Measurements from ENCODE around the gene HSPD1. TPM values are rescaled to one million over a fixed set of nuclear protein-coding genes. Genes with fewer than 3 reads are reported as not detected.

Gene HSPD1
- total and polyA plus RNA-seq, 2 of the 13 experiments (the other 11 are each of a cell fraction or from before 2014, with no cell fraction given) = 685 to 2,610 TPM

- TF ChIP-seq PHF8 (CRISPR knock-in tag; IDR thresholded peaks at IDR 0.05) (peak; percentile 37; the same call in 1 of the 2 replicates), TSC22D2 (CRISPR knock-in tag; IDR thresholded peaks at IDR 0.05; ENCODE audit: borderline replicate concordance) (no peak), SP5 (CRISPR knock-in tag; IDR thresholded peaks at IDR 0.05; ENCODE audit: borderline replicate concordance, low read depth) (no peak), NR2F2 (IDR thresholded peaks at IDR 0.05; ENCODE audit: borderline replicate concordance, low read depth) (0 out of 2 replicates have a peak, but pooled peaks have one; percentile 7), KDM2A (CRISPR knock-in tag; IDR thresholded peaks at IDR 0.05; ENCODE audit: borderline replicate concordance, low read depth) (0 out of 2 replicates have a peak, but pooled peaks have one; percentile 26), ZFYVE20 (CRISPR knock-in tag; IDR thresholded peaks at IDR 0.05; ENCODE audit: borderline replicate concordance, low read depth) (no peak), ZNF337 (CRISPR knock-in tag; IDR thresholded peaks at IDR 0.05; ENCODE audit: borderline replicate concordance, low read depth) (no peak), TAF15 (IDR thresholded peaks at IDR 0.05; ENCODE audit: low read depth, low read length, poor library complexity, severe bottlenecking) (no peak), ZNF547 (CRISPR knock-in tag; IDR thresholded peaks at IDR 0.05) (peak; percentile 61; the same call in 1 of the 2 replicates), ELF1 (CRISPR knock-in tag; IDR thresholded peaks at IDR 0.05) (no peak)
- TF ChIP-seq, protein P1, sequence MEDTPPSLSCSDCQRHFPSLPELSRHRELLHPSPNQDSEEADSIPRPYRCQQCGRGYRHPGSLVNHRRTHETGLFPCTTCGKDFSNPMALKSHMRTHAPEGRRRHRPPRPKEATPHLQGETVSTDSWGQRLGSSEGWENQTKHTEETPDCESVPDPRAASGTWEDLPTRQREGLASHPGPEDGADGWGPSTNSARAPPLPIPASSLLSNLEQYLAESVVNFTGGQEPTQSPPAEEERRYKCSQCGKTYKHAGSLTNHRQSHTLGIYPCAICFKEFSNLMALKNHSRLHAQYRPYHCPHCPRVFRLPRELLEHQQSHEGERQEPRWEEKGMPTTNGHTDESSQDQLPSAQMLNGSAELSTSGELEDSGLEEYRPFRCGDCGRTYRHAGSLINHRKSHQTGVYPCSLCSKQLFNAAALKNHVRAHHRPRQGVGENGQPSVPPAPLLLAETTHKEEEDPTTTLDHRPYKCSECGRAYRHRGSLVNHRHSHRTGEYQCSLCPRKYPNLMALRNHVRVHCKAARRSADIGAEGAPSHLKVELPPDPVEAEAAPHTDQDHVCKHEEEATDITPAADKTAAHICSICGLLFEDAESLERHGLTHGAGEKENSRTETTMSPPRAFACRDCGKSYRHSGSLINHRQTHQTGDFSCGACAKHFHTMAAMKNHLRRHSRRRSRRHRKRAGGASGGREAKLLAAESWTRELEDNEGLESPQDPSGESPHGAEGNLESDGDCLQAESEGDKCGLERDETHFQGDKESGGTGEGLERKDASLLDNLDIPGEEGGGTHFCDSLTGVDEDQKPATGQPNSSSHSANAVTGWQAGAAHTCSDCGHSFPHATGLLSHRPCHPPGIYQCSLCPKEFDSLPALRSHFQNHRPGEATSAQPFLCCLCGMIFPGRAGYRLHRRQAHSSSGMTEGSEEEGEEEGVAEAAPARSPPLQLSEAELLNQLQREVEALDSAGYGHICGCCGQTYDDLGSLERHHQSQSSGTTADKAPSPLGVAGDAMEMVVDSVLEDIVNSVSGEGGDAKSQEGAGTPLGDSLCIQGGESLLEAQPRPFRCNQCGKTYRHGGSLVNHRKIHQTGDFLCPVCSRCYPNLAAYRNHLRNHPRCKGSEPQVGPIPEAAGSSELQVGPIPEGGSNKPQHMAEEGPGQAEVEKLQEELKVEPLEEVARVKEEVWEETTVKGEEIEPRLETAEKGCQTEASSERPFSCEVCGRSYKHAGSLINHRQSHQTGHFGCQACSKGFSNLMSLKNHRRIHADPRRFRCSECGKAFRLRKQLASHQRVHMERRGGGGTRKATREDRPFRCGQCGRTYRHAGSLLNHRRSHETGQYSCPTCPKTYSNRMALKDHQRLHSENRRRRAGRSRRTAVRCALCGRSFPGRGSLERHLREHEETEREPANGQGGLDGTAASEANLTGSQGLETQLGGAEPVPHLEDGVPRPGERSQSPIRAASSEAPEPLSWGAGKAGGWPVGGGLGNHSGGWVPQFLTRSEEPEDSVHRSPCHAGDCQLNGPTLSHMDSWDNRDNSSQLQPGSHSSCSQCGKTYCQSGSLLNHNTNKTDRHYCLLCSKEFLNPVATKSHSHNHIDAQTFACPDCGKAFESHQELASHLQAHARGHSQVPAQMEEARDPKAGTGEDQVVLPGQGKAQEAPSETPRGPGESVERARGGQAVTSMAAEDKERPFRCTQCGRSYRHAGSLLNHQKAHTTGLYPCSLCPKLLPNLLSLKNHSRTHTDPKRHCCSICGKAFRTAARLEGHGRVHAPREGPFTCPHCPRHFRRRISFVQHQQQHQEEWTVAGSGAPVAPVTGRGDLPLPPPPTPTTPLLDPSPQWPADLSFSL (CRISPR knock-in tag; IDR thresholded peaks at IDR 0.05) = 0 out of 2 replicates have a peak, but pooled peaks have one; percentile 18
- TF ChIP-seq, protein P2, sequence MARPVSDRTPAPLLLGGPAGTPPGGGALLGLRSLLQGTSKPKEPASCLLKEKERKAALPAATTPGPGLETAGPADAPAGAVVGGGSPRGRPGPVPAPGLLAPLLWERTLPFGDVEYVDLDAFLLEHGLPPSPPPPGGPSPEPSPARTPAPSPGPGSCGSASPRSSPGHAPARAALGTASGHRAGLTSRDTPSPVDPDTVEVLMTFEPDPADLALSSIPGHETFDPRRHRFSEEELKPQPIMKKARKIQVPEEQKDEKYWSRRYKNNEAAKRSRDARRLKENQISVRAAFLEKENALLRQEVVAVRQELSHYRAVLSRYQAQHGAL (CRISPR knock-in tag; IDR thresholded peaks at IDR 0.05; ENCODE audit: not compliant biosample characterization) = no peak
Measured at GRCh38 chr2:197480165-197481036, 19.2 kb downstream of the HSPD1 start (continued).
